GM18868 (cell line): Measurements from ENCODE around the gene PTGES.
"Not testable (repeated sequence)": the region's sequence is repeated elsewhere in the genome, so short reads cannot be mapped to it uniquely, and the experiment has no call there.

Experiments used
- ATAC-seq: cut with Tn5 transposase; IDR thresholded peaks from one replicate; pipeline ENCODE4 v1.9.1; 2021; ENCODE audit warnings: mild to moderate bottlenecking, moderate library complexity; ENCODE audit not compliant: unreplicated experiment

Gene PTGES, protein sequence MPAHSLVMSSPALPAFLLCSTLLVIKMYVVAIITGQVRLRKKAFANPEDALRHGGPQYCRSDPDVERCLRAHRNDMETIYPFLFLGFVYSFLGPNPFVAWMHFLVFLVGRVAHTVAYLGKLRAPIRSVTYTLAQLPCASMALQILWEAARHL

DNA sequence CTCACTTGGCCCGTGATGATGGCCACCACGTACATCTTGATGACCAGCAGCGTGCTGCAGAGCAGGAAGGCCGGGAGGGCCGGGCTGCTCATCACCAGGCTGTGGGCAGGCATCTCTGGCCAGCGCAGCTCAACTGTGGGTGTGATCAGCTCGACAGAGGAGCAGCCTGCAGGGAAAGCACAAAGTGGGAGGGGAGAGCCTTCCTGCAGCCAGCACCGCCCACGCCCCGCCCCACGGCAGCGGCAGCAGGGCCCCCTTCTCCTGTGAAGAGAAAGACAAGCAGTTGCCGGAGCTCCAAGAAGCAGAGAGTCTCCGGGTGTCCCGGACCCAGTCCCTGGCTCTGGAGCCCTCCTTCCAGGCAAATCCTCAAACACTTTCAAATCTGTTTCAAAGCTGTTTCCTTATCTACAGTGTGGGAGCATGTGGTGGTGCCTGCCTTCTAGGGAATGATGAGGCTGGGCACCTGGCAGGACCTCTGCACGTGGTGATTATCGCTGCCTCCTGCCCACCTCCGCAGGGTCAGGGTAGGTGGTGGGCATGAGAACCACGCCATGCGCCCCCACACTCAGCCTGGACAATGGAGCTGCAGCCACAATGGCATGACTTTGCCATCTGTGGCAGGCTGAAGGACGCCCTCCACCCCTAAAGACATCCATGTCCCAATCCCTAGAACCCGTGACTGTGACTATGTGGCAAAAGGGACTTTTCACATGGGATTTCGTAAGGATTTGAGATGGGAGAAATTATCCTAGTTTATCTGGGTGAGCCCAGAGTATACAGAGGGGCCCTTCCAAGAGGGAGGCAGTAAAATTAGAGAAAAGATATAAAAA is at the start of gene PTGES:
Gene PTGES, minus strand, starts transcription at position 143 of the 830 bp plus-strand sequence. Its CDS starts 30 bp downstream, at position 113.
- peak; percentile 60 for ATAC-seq

DNA sequence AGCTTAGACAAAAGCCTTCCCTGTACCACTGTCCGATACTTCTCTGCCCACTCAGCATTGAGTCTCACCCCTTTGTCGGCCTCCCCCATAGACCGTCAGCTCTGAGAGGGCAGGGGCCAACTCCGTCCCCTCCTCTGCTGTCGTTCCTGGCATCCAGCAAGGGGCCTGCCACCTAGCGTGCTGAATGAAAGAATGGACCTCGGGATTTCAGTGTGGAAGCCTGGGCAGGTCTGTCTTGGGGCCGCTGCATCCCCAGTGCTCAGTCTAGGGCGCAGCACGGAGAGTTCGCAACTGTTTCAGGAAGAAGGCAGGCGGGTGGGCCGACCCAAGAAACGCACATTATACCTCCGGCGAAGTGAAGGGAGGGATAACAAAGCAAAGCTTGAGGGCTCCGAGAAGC is 48.7 kb upstream of the PTGES start:
- no peak for ATAC-seq

DNA sequence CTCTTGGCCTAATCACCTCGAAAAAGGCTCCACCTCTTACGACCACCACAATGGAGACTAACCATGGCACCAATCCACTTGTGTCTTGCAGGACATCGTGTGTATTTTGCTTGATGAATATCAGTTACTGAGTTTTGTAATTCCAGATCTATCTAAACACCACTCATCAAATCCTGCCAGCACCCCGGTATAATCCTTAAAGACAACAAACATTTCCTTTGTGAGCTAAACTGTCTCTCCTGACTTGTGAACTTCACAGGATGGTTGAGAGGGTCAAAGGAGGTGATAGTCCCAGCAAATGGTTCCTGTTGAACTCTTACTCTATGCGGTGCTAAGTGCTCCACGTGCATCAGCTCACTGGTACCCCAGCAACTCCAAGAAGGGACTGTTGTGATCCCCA is 46.1 kb upstream of the PTGES start:
- ATAC-seq, result no peak

DNA sequence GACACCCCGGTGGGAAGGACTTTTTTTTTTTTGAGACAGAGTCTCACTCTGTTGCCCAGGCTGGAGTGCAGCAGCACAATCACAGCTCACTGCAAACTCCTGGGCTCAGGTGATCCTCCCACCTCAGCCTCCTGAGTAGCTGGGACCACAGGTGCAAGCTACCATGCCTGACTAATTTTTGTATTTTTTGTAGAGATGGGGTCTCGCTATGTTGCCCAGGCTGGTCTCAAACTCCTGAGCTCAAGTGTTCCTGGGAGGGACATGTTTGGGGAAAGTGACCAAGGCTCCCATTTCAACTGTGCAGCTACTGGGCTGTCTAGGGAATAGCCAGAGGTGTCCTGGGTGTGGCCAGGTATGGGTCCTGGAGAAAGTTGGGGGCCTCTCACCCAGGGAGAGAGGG is 43.2 kb upstream of the PTGES start:
- not testable (repeated sequence) for ATAC-seq

DNA sequence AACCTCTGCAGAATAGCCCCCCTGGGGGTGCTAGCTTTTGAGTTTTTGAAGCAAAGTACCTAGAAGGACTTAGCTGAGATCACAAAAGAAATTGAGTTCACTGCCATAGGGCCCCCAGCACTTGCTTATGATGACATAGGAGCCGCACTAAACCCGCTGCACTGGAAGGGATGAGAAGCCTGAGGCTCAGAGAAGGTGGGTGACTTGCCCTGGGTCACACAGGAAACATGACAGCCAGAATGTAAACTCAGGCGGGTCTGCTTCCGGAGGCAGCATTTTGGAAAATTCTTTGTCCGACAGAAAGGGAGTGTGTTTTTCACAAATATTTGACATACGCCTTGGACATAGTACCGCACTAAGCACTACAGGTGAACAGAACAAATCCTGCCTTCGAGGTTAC is 41.7 kb upstream of the PTGES start:
- no peak for ATAC-seq

DNA sequence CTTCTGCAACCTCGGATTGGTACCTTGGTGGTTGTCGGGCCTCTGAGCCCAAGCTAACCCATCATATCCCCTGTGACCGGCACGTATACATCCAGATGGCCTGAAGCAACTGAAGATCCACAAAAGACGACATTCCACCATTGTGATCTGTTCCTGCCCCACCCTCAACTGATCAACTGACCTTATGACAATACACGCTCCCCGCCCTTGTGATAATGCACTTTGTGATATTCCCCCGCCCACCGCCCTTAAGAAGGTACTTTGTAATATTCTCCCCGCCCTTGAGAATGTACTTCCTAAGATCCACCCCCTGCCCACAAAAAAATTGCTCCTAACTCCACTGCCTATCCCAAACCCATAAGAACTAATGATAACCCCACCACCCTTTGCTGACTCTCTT is 33.6 kb upstream of the PTGES start:
- no peak for ATAC-seq

DNA sequence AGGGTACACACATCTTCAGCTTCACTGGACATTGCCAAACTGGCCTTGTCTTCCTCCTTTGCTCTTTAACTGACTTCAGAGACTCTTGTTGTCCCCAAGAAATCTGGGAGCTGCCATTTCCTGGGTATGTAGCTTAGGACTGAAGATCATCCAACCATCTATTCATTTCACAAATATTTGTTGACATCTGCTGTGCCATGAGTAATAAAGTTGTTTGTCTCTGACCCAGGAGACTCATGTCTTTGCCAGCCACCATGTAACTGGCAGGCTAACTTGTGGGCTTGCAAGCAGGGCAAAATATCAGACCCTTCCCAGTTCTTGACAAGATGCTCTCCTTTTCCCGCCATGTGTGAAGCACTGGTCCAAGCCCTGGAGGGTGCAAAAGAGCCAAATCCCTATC is 33.0 kb upstream of the PTGES start:
- ATAC-seq, result no peak

DNA sequence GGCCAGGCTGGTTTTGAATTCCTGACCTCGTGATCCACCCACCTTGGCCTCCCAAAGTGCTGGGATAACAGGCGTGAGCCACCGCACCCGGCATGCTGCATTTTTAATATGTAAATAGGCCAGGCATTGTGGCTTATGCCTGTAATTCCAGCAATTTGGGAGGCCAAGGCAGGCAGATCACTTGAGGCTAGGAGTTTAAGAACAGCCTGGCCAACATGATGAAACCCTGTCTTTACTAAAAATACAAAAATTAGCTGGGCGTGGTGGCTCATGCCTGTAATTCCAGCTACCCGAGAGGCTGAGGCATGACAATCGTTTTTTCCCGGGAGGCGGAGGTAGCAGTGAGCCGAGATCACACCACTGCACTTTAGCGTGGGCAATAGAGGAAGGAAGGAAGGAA is 32.1 kb upstream of the PTGES start:
- ATAC-seq, result not testable (repeated sequence)

DNA sequence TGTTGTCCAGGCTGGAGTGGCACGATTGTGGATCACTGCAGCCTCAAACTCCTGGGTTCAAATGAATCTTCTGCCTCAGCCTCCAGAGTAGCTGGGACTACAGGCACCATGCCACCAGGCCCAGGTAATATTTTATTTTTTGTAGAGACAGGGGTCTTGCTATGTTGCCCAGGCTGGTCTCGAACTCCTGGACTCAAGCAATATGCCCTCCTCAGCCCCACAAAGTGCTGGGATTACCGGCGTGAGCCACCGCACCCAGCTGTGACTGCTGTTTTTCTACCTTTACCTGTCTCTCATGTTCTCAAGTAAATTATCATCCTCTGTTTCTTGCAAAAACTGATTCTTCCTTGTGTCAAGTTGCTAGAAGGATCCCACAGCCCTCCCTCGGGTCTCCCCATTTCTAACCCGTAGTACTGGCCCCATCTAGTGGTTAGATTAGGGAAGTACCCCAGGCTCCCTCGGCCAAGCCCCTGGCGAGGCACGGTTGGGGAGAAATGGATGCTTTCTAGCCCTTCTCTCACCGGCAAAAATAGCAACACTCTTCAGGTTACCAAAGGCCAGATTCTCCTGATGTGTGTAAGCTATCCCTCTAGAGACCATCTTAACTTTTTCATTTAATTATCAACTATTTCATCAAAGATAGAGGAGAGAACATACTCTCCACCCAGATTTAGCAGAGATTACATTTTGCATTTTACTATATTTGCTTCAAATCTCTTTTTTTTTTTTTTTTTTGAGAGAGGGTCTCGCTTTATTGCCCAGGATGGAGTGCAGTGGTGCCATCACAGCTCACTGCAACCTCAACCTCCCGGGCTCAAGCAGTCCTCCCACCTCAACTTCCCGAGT is 30.9 kb upstream of the PTGES start:
- ATAC-seq, result no peak

DNA sequence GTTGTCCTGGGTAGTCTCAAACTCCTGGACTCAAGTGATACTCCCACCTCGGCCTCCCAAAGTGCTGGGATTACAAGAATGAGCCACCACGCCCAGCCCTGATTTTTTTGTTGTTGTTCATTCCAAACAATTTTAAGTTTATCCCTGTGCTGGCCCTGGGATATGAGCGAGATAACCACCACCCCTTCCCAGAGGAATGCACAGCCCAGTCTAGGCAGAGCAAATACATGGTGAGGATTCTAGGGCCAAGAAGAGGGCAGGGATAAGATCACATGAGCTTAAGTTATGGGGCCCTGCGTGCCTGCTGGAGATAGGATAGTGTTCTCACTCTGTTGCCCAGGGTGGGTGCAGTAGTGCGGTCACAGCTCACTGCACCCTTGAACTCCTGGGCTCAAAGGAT is 29.1 kb upstream of the PTGES start:
- ATAC-seq, result no peak

DNA sequence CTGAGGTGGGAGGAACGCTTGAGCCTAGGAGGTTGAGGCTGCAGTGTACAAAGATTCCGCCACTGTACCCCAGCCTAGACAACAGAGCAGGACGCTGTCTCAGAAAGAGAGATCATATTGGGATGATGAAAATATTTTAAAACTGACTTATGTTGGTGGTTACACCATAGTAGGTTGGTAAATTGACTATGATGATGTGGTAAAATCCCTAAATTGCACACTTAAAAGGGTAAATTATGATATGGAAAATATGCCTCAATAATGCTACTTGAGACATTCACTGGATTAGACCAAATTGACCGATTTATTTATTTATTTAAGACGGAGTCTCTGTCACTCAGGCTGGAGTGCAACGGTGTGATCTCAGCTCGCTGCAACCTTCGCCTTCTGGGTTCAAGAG is 28.3 kb upstream of the PTGES start:
- ATAC-seq, result no peak

DNA sequence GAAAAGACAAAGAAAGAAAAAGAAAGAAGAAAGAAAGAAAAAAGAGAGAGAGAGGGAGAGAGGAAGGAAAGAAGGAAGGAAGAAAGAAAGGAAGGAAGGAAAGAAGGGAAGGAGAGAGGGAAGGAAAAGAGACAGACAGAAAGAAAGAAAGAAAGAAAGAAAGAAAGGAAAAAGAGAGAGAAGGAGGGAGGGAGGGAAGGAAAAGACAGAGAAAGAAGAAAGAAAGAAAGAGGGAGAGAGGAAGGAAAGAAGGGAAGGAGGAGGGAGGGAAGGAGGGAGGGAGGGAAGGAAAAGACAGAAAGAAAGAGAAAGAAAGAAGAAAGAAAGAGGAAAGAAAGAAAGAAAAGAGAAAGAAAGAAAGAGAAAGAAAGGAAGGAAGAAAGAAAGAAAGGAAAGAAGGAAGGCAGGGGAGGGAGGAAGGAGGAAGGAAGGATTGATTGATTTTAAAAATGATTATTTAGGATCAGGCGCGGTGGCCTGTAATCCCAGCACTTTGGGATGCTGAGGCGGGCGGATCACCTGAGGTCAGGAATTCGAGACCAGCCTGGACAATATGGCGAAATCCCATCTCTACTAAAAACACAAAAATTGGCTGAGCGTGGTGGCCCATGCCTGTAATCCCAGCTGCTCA is 26.8 kb upstream of the PTGES start:
- ATAC-seq, result no peak

DNA sequence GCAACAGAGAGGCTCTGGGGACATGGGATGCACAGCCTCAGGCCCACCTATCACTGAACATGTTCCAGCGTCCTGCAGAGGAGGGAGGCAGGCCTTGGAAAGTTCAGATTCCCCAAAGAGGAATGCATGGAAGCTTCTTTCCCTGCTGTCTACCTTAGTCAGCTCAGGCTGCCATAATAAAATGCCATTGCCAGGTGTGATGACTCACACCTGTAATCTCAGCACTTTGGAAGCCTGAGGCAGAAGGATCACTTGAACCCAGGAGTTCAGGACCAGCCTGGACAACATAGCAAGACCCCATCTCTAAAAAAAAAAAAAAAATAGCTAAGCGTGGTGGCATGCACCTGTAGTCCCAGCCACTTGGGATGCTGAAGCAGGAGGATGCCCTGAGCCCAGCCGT is 25.6 kb upstream of the PTGES start:
- no peak for ATAC-seq

DNA sequence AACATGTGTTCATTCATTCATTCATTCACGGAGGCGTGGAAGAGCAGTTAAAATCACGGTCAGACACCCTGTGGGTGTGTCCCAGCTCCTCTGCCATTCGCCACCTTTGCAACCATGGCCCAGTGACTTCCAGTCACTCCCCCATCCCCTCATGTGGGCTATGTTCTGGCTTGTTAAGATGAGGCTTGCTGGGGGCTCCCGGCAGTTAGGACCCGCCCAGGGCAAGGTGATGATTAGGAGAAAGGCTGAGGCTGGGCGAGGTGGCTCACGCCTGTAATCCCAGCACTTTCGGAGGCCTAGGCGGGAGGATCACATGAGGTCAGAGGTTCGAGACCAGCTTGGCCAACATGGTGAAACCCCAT is 24.9 kb upstream of the PTGES start:
- ATAC-seq, result no peak

DNA sequence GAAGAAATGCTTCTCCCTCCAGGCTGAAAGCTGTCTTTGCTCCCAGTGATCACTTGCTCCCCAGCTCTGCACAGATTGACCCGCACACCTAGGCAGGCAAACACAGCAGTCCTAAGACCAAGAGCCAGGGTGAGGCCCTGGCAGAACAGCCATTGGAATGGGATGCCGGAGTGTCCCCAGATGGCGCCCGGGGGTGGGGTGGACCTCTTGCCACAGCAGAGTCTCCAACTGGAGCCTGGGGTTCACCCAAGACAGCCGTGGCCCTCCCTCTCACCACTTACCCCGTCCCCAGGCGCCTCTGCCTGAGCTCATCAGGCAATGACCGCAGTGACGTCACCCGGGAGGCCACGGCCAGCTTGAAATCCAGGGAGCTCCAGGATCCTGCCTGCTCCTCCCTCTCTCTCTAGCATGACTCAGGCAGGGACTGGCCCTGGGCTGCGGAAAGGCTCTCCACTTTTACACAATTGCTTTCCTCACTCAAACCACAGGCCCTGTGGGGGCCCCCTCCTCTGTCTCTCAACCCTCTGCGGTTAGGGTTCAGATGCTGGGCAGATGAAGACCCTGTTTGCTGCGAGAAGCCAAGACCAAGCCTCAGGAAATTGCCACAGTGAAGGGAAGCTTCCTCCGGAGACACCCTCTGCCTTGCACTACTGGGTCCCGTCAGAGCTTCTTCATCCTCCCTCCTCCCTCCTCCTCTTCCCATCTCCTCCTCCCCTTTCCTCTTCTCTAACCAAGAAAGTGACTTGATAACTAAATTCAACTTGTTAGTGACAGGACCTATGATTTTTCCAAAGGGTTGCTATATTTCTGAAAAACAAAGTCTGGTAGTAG is 24.3 kb upstream of the PTGES start:
- ATAC-seq, result no peak

DNA sequence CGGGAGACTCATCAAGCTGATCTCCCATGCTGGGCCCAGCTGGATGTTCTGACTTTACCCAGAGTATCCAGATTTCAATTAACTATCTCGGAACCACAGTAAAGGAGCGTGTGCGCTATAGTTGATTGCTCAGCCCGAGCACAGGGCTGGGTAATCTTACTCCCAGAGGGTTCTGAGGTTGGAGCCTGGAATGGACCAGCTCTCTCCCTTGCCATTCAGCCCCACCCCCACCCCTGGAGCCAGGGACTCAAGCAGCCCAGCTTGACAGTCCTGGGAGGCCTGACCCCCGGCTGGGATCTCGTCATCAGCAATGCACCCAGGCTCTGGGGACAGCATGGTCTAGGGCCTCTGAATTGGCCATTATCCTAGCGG is 23.7 kb upstream of the PTGES start:
- no peak for ATAC-seq

DNA sequence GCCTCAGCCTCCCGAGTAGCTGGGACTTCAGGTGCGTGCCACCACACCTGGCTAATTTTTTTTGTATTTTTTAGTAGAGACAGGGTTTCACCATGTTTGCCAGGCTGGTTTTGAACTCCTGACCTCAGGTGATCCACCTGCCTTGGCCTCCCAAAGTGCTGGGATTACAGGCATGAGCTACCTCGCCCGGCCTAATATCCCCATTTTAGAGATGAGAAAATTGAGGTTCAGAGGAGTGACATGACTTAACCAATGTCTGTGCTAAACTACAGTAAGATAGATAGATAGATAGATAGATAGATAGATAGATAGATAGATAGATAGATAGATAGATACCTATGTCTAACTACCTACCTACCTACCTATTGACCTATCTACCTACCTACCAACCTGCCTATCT is 23.3 kb upstream of the PTGES start:
- not testable (repeated sequence) for ATAC-seq

DNA sequence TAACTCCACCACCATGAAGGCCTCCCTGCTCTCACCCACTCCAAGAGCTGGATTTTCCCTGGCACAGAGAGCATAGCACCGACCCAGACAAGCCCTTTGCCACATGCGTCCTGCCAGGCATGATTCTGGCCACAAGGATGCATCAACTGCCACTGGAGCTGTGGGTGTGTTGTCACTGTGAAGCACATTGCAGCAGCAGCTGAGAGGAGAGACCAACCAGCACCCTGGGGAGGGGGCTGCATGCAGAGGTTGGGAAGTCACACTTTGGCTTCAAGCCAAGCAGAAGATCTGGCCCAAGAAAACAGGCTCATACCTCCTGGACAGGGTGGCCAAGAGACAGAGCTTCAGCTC is 22.6 kb upstream of the PTGES start:
- ATAC-seq, result no peak

DNA sequence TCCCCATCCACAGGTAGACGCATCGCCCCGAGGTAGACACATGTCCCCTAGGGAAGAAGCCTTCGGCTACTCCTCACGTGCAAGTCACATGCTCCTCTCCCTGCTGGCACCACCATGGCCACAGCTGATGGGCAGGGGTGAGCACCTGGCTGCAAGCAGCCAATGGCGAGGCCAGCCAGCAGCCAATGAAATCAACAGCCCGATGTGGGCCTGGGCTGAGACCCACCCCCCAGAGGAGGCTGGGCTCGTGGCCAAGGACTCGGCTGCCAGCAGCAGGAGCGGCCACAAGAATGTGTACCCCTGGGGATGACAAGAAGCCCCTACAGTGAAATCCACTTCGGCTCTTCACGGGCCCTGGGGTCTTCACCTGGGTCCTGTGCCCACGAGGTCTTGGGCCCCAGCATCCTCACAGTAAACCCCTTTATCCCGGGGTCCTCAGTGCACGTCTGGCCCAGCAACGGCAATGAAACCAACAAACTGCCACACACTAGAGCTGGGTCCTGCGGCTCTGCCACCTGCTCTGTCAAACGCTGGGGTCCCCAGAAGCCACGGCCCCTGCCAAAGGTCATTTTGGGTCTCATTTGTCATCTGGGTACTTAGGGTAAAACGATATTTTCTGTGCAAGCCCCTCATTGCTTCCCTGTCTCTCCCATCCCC is 22.1 kb upstream of the PTGES start:
- no peak for ATAC-seq
